Islet precursor cell (in vitro differentiated cells): Measurements from ENCODE around the gene DBH.

Experiments
- DNase-seq: peaks from one replicate; pipeline ENCODE4 v3.0.0-alpha.2; 2018

DBH gene

GRCh38 chr9:133627341-133627740 lies 8.8 kb upstream of the DBH start:
- no peak for DNase-seq

DNA sequence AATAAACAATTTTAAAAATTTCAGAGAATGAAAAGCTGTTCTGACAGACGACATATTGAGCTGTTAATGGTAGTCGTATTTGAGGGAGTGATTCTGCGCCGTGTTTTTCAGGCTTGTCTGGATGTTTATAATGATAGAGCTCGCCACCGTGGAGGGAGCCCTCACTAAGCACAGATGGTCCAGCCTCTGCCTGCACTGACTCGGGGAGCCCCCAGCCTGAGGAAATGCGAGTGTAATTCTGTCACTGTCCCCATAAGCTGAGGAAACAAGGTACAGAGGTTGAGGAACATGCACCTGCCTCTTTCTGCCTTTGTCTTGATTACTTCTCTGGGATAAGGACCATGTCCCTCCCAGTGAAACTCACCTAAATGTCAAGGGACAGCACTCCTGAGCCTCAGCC lies 7.4 kb upstream of the DBH start:
- no peak for DNase-seq

DNA sequence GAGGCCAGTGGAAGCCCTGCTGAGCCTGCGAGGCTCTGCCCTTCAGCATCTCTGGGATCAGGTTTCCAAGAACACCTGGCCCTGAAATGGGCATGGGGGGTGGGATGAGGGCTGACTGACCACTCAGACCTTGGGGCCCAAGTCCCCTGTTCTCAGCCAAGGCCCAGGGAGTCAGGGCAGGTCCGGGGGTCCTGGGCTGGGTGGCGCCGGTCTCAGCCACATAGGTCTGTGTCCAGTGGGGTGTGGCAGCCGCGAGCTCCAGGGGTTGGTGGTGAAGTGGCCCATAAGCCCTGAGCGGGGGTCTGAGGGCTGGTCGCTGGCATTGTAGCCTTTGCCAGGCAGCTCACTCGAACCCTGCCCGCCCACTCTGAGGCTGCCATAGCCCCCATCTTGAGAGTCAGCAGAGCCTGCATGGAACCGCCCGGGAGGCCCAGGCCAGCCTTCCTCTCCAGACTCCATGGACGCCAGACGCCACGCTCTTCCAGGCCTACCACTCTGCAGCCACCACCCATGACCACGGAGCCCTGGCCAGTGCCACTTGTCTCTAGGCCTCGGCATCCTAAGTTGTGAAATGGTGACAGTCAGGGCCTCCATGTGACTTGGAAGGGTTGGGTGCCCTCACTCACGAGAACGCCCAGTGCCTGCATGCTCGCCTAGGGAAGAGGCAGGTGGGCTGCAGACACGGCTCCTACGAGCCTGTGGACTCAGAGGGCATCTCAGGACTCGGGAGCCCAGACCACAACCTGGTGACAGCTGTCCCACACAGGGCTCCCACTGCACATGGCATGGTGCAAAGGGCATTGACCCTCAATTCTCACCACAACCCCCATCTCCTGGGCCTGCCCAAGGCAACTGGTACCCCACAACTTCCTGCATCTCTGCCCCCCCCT lies 6.7 kb upstream of the DBH start:
- no peak for DNase-seq

GRCh38 chr9:133631111-133631510 lies 5.1 kb upstream of the DBH start:
- DNase-seq: no peak

DNA sequence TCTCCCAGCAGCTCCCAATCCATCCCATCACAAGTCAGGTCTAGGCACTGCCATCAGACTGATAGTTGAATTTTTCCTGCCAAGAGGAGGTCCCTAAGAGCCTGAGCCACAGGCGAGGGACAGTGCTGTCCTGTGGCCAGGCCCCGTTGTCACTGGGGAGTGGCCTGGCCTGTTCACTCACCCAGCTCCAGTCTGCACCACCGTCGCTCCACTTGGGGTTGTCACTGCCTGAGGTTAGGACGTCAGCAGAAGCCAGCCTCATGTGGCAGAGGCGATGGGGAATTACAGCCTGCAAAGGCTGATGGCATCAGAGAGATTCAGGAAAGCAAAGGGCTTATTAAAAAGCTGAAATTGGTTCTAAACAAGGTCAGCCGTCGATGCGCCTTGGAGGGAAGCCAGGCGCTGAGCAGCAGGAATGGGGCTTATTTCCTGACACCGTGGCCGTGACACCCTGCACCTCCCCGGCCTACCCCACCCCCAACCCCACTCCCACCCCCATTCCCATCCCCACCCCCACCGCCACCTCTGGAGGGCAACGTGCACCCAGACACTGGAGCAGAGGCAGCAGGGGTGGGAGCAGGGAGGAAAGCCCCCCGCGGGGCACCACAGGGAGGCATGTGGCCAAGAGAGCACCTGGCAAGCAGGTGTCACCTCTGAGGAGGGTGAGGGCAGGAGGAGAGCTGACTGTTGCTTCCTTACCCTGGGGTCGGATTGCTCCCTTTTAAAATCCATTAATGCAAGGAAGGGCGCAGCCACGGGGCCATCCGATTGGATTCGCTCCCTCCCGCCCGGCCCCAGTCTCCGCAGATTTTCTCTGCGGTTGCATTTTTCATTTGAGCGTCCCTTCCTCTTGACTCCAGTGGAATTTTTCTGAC lies 3.1 kb upstream of the DBH start:
- no peak for DNase-seq

DNA sequence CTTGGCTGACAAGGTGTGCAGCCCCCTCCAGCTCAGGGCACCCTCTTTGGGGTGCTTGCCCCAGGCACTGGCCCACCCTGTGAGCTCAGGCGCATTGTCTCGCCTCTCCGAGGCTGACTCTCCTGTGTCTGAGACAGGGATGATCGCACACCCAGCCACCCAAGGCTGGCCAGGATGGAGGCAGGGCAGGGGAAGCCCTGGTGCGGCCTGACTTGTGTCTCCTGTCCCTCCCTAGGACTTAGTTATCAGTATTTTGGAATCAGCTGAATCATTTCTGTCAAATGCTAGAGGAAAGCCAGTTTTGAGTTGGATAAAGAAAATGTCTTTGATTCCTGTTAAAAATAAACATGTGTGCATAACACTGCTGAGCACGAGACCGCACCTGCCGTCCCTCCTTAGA lies 2.5 kb upstream of the DBH start:
- DNase-seq: no peak

GRCh38 chr9:133634081-133634691 lies 2.0 kb upstream of the DBH start:
- DNase-seq: no peak

- no peak for DNase-seq
Measured at GRCh38 chr9:133635098-133635497, 1.1 kb upstream of the DBH start.

DNA sequence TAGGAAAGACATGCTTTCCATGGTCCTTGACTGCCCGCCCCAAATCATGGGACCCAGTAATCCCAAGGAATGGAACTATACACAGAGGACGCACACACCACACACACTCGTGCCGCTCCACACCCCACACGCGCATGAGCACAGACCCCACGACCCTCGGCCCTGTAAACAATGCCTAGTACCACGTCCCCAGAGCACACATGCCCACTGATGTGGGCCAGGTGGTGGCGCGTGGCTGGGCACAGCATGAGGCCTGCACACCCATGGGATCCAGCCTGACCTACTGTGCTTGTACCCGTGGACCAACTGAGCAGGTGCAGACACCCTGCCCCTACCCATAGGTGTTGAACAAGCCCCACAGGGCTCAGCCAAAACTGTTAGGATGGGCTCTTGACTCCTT lies 739 bp downstream of the DBH start:
- no peak for DNase-seq

DNA sequence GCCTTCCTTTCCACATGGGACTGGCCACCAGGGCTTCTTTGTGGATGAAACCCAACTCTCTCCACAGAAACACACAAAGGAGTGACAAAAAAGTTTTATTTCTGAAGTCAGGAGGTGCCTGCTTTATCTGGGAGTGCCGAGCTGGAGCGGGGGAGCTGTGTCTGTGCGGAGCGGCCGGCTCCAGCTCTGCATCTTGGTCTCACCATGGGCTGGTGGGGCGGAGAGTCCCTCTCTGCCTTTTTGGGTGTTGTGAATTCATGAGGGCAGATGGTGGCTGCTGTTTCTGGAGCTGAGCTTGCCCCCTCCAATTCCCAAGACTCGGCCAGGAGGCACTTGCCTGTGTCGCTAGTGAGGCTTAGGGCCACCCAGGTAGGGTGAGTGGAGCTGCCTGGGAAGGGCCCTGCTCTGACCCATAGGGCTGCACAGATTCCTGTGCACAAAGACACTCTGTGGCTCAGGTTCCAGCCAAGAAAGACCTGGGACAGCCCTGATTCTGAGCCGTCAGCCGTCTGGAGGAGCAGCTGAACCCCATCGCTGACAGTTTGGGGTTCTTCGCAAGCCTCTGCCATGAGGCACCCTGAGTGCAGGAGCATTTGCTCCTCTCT lies 1.4 kb downstream of the DBH start:
- no peak for DNase-seq

DNA sequence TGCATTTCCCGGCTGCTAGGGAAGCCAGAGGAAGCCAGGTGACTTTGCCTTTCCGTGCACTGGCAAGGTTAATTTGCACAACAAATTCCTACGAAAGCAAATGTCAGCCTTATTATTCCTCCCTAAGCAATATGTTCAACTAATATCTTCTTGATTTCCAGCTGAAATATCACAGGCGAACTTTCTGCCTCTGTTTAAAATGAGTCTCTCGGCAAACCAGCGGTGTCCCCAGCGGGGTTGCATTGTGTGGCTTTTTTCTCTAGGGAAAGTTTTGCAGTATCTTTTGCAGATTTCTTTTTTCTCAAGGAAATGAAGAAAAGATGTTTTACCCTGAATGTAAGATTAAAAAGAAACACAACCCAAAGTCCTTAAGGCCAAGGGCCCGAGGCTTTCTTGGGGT lies 1.9 kb downstream of the DBH start:
- no peak for DNase-seq

- no peak for DNase-seq
Measured at GRCh38 chr9:133638711-133639110, 2.5 kb downstream of the DBH start.

DNA sequence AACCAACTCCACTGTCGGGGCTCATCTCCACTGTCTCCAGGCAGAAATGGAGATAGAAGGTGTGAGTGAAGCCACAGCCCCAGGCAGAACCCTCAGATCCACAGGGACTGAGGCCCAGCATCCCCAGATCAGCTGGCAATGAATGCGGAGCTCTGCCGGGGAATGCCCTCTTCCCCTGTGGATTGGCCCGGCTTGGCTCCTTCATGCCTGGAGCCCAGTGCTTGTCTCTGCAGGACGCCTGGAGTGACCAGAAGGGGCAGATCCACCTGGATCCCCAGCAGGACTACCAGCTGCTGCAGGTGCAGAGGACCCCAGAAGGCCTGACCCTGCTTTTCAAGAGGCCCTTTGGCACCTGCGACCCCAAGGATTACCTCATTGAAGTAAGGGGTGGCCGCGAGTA lies 3.5 kb downstream of the DBH start:
- no peak for DNase-seq

- DNase-seq: no peak
Measured at GRCh38 chr9:133640160-133640559, 4.0 kb downstream of the DBH start.

DNA sequence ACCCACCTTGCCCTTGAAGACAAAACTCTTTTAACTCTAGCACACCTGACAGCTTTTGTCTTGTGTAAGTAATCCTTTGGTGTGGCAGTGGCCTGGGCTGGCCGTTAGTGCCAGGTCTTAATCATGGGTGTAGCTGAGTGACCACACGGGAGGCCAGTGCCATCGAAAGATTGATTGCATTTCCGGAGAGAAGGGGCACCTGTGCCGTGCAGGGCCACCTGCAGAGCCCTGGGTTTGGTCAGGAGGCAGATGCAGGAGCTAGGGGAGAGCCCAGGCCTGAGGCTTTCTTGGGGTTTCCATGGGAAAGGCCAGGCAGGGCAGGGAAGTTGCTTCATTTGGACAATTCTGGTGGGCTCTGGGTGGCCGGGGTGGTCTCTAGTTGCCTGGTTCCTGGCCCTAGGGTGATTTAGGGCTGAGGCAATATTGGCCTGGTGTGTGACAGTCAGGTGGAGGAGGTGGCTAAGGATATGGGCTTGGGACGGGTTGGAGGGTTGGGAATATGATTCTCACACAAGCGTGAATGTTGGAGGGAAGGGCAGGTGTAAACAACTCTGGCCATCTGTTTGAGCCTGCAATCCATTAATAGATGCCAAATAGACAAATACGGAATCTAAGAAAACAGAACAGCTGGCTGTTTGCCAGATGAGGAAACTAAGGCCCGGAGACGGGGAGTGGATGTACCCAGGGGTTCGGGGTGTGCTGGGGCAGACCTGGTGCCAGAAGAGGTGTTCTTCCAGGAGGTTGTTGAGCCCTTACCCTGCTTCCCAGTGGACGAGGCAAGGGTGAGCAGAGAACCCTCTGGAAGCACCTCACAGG lies 4.6 kb downstream of the DBH start:
- DNase-seq: no peak

DNA sequence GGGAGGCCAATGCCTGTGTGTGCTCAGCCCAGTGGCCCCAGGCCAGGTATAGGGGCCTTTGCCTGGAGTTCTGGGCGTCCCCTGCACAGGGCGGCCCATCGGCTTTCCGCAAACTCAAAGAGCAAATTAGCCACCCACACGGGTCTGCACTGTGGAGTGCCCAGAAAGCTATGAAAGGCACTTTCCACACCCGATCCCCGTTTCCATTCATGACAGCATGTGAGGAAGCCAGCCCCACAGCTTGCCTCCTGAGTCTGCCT lies 5.2 kb downstream of the DBH start:
- no peak for DNase-seq

DNA sequence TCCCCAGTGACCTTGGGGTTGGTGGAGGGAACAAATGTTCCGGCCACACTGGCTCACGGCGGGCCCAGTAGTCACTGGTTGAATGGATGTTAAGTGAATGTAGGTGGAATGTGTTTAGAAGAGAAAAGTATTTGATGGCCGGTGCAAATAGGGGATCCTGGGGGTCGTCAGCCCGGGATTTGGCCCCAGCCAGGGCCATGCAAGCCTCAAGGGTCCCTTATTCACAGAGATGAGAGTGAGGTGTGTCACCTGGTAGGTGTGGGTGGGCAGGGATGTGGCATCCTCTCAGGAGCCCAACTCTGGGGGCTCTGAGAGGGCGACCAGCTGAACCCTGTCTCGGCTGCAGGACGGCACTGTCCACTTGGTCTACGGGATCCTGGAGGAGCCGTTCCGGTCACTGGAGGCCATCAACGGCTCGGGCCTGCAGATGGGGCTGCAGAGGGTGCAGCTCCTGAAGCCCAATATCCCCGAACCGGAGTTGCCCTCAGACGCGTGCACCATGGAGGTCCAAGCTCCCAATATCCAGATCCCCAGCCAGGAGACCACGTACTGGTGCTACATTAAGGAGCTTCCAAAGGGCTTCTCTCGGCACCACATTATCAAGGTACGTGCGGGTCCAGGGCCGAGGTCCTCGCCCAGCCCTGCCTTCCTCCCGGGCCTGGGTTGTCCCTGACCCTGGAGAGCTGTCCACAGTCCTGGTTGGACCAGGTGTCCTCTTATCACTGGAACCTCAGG lies 5.9 kb downstream of the DBH start:
- no peak for DNase-seq

GRCh38 chr9:133642708-133643361 lies 6.7 kb downstream of the DBH start:
- peak; percentile 47 for DNase-seq

- DNase-seq: no peak
Measured at GRCh38 chr9:133643362-133643755, 7.2 kb downstream of the DBH start.

DNA sequence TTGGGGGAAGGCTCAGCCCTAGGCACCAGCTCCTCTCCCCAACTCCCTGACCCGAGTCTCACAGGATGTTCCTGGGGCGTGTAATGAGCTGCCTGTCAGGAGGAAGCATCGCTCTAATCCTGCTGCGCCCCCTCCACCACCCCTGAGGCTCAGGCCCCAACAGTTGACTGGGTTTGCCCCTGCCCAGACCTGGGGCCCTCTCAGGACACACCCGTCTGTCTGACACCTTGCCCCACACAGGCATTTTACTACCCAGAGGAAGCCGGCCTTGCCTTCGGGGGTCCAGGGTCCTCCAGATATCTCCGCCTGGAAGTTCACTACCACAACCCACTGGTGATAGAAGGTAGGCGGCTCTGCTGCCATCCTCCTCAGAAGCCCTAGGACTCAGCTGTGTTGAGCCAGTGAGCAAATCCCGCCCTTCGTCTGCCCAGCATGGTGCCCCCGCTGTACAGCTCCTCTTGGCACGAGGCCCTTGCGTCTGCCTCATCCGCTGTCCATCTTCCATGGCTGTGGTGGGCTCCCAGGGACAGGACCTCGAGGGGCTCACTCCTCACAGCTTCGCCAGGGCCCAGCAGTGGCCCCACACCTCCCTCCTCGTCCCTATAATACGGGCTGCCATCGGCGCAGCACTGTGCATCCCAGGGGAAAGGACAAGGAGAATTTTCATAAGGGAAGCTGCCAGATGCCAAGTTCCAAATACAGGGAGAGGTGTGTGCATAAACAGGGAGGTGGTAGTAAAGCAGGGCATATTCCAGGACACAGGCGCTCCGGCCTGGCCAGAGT lies 8.0 kb downstream of the DBH start:
- no peak for DNase-seq
